T-helper 17 cell (primary cell): ENCODE measurements around the gene PRKCD. TPM values are rescaled to one million over a fixed set of nuclear protein-coding genes. Genes with fewer than 3 reads are reported as not detected.

Experiments used
- ATAC-seq: fragments of 150-1000 bp; cut with Tn5 transposase; 2 replicates; pipeline ENCODE4 v1.10.0; 2021; ENCODE audit warnings: mild to moderate bottlenecking, moderate library complexity
- DNase-seq, 3 donors: peaks; one replicate each; pipeline versions ENCODE4 v3.0.0 to v3.0.0-alpha.2; 2020 to 2021
- H3K9me3 ChIP-seq: one replicate; pipeline ENCODE4 v1.7.0; 2013; ENCODE audit warnings: low read length, mild to moderate bottlenecking; ENCODE audit not compliant: control insufficient read depth, poor library complexity, severe bottlenecking
- H3K27ac Mint-ChIP-seq: one replicate; pipeline ENCODE4 v1.8.0; 2022; ENCODE audit warnings: mild to moderate bottlenecking, moderate library complexity, mixed read lengths
- H3K27me3 Mint-ChIP-seq: one replicate; pipeline ENCODE4 v1.8.0; 2022; ENCODE audit warnings: mixed read lengths
- H3K36me3 Mint-ChIP-seq: one replicate; pipeline ENCODE4 v1.8.0; 2022; ENCODE audit warnings: low read depth, mixed read lengths
- H3K4me1 Mint-ChIP-seq: one replicate; pipeline ENCODE4 v1.8.0; 2022; ENCODE audit warnings: mild to moderate bottlenecking, mixed read lengths
- H3K4me3 Mint-ChIP-seq: one replicate; pipeline ENCODE4 v1.8.0; 2022; ENCODE audit warnings: mild to moderate bottlenecking, moderate library complexity, mixed read lengths
- total RNA-seq, 4 donors: library from RNA in 2 of 4; stranded (reverse) in 2 of 4; gene quantifications; one replicate each; pipeline ENCODE4 v1.2.3 and lab custom pipeline; 2022 to 2026

The PRKCD gene
- total RNA-seq, 2 donors from 2014 or later = 27.3 to 35.0 TPM

DNA sequence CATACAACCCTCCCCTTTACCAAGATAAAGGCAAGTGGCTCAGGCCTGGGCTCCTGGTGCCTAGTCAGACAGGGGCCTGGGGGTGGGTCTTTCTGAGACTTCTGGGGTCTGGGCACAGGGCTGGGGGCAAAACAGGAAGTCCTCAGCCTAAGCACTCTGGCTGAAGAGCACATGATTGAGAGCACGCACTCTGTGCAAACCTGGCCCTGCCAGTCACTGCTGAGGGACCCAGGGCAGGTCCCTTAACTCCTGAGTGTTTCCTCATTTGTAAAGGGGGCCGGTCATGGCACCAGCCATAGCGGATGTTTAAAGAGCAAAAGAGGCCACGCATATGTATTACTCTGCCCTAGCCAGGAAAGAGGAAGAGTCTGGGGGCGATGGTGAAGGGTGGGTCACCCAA is 78.8 kb downstream of the PRKCD start:
- H3K27ac Mint-ChIP-seq = peak overlapping the region; percentile 69
- DNase-seq (no peak), ATAC-seq (no peak)
- H3K27me3 Mint-ChIP-seq = no peaks in the 10 kb centered on the region
- no peak overlapping the region for H3K4me3 Mint-ChIP-seq
- H3K4me1 Mint-ChIP-seq = peaks cover 3% of the 10 kb centered on the region
- peaks cover 4% of the 10 kb centered on the region for H3K36me3 Mint-ChIP-seq
- no peaks in the 10 kb centered on the region for H3K9me3 ChIP-seq

GRCh38 chr3:53240989-53241972 is 80.3 kb downstream of the PRKCD start:
- H3K4me3 Mint-ChIP-seq = no peak overlapping the region
- H3K4me1 Mint-ChIP-seq = peaks cover 3% of the 10 kb centered on the region
- peaks cover 2% of the 10 kb centered on the region for H3K36me3 Mint-ChIP-seq
- DNase-seq = no peak
- H3K27me3 Mint-ChIP-seq = no peaks in the 10 kb centered on the region
- H3K9me3 ChIP-seq = no peaks in the 10 kb centered on the region
- H3K27ac Mint-ChIP-seq = peak overlapping the region; percentile 19
- ATAC-seq = no peak

GRCh38 chr3:53242155-53242554 is 81.1 kb downstream of the PRKCD start:
- H3K9me3 ChIP-seq = no peaks in the 10 kb centered on the region
- H3K27ac Mint-ChIP-seq = no peak overlapping the region
- no peak for DNase-seq
- ATAC-seq = no peak
- H3K27me3 Mint-ChIP-seq = no peaks in the 10 kb centered on the region
- peaks cover 3% of the 10 kb centered on the region for H3K4me1 Mint-ChIP-seq
- H3K4me3 Mint-ChIP-seq = no peak overlapping the region
- no peaks in the 10 kb centered on the region for H3K36me3 Mint-ChIP-seq

Other genes starting within 250 kb of the PRKCD start
- gene SFMBT1, start 115.1 kb upstream of the PRKCD start, total RNA-seq = 10 to 100 TPM; 36.1 to 49.8 TPM
- 10 to 100 TPM; 11.9 to 12.2 TPM for gene RFT1, start 30.8 kb upstream of the PRKCD start, total RNA-seq
- gene TKT, start 94.8 kb downstream of the PRKCD start, total RNA-seq = 100 to 1,000 TPM; 105 to 109 TPM
- 10 to 100 TPM; 47.9 to 50.1 TPM for gene DCP1A, start 186.3 kb downstream of the PRKCD start, total RNA-seq